Endothelial cell of umbilical vein (primary cell): ENCODE results near the gene CIB4. TPM values are rescaled to one million over a fixed set of nuclear protein-coding genes. Genes with fewer than 3 reads are reported as not detected.

ENCODE experiments used
- BruUV-seq: library from RNA; stranded (reverse); fragments of 400-500 nt; replicated peaks from 2 replicates; lab custom pipeline; 2021; lab: Mats Ljungman, UMichigan
- CTCF ChIA-PET: fragments of 300-600, 350-600 bp; sonication (Branson Sonifier 250); formaldehyde crosslinking; loops from one replicate; lab custom pipeline; 2021; ENCODE audit warnings: antibody characterized with exemption, inconsistent platforms; lab: Charles Lee
- POLR2A ChIA-PET: fragments of 300-600, 350-600 bp; sonication (Branson Sonifier 250); formaldehyde crosslinking; loops from one replicate; lab custom pipeline; 2021; ENCODE audit warnings: antibody characterized with exemption, inconsistent platforms; lab: Charles Lee
- DNase-seq: peaks from one replicate; pipeline ENCODE4 v3.0.0-alpha.2; 2011; ENCODE audit warnings: low read depth, low spot score
- FAIRE-seq: peaks from 2 replicates; lab custom pipeline; 2011; peaks lifted over from hg19 to GRCh38; lab: Jason Lieb, UNC
- H2AFZ ChIP-seq: 2 replicates; pipeline ENCODE4 v1.6.0; 2012; ENCODE audit warnings: low read depth, low read length, control low read depth, inconsistent platforms
- H3K27ac ChIP-seq: 2 replicates; pipeline ENCODE4 v1.5.1; 2011; ENCODE audit warnings: low read depth, mild to moderate bottlenecking, control low read depth, low read length, moderate library complexity; ENCODE audit not compliant: insufficient read depth
- H3K27me3 ChIP-seq, 2 experiments: 2 replicates each; pipeline versions ENCODE4 v1.6.0 to v1.6.1; 2011; ENCODE audit warnings: low read length in 2 of 2, mixed read lengths in 1 of 2; ENCODE audit not compliant: control insufficient read depth in 2 of 2, insufficient read depth in 2 of 2
- H3K36me3 ChIP-seq, 2 experiments: 2 replicates in 1 of 2; 3 replicates in 1 of 2; pipeline ENCODE4 v1.5.1; 2011; ENCODE audit warnings: low read length in 2 of 2, mild to moderate bottlenecking in 1 of 2, moderate library complexity in 1 of 2; ENCODE audit not compliant: control insufficient read depth in 2 of 2, insufficient read depth in 2 of 2; ENCODE audit errors: extremely low read depth in 1 of 2
- H3K4me1 ChIP-seq: 3 replicates; pipeline ENCODE4 v1.5.1; 2011; ENCODE audit warnings: mild to moderate bottlenecking, low read length; ENCODE audit not compliant: control insufficient read depth, insufficient read depth; ENCODE audit errors: extremely low read depth
- H3K4me2 ChIP-seq: 2 replicates; pipeline ENCODE4 v1.6.1; 2011; ENCODE audit warnings: low read length, control low read depth, mixed read lengths; ENCODE audit not compliant: insufficient read depth
- H3K4me3 ChIP-seq, 3 experiments: fragments of 200-600 bp in 1 of 3; sonication (generic), shearing (Covaris generic) in 1 of 3; replicated peaks in 1 of 3; 2 replicates each; pipeline ENCODE4 v1.5.1; 2011 to 2016; ENCODE audit warnings: control low read depth in 3 of 3, low read length in 3 of 3, mild to moderate bottlenecking in 2 of 3, inconsistent platforms in 1 of 3, low read depth in 1 of 3, moderate library complexity in 1 of 3; ENCODE audit not compliant: insufficient read depth in 1 of 3
- H3K79me2 ChIP-seq: 2 replicates; pipeline ENCODE4 v1.6.0; 2012; ENCODE audit warnings: low read length, inconsistent platforms; ENCODE audit not compliant: control insufficient read depth, insufficient read depth
- H3K9ac ChIP-seq: replicated peaks from 2 replicates; pipeline ENCODE3; 2011; ENCODE audit warnings: low read length, control low read depth; ENCODE audit not compliant: insufficient read depth; ENCODE audit errors: extremely low read depth
- H3K9me1 ChIP-seq: replicated peaks from 3 replicates; pipeline ENCODE4 v1.6.0; 2011; ENCODE audit warnings: mild to moderate bottlenecking, low read length; ENCODE audit not compliant: control insufficient read depth, insufficient read depth; ENCODE audit errors: extremely low read depth
- H3K9me3 ChIP-seq: replicated peaks from 2 replicates; pipeline ENCODE4 v1.5.1; 2012; ENCODE audit warnings: low read length, inconsistent platforms; ENCODE audit not compliant: control insufficient read depth, insufficient read depth
- H4K20me1 ChIP-seq: replicated peaks from 2 replicates; pipeline ENCODE3; 2011; ENCODE audit warnings: mild to moderate bottlenecking, low read length; ENCODE audit not compliant: control insufficient read depth, insufficient read depth; ENCODE audit errors: extremely low read depth
- EZH2 ChIP-seq: IDR thresholded peaks from 2 replicates; pipeline ENCODE4 v1.6.1; 2012; ENCODE audit warnings: borderline replicate concordance, low read depth, mild to moderate bottlenecking, moderate library complexity, low read length, inconsistent platforms; ENCODE audit not compliant: severe bottlenecking
- FOS ChIP-seq: IDR thresholded peaks from 2 replicates; pipeline ENCODE4 v1.6.1; 2011; ENCODE audit warnings: mild to moderate bottlenecking, low read length, moderate library complexity, borderline replicate concordance; ENCODE audit not compliant: insufficient read depth
- GATA2 ChIP-seq: IDR thresholded peaks from 2 replicates; pipeline ENCODE4 v1.7.0; 2011; ENCODE audit warnings: low read depth, mild to moderate bottlenecking, moderate library complexity, mixed read lengths, low read length; ENCODE audit not compliant: insufficient read length, insufficient read depth
- JUN ChIP-seq: IDR thresholded peaks from 2 replicates; pipeline ENCODE4 v1.6.1; 2011; ENCODE audit warnings: borderline replicate concordance, low read depth; ENCODE audit not compliant: insufficient read length, insufficient read depth
- MYC ChIP-seq: IDR thresholded peaks from one replicate; pipeline ENCODE4 v1.6.1; 2011; ENCODE audit warnings: mild to moderate bottlenecking, low read depth, low read length
- POLR2A ChIP-seq: IDR thresholded peaks from 2 replicates; pipeline ENCODE4 v1.6.1; 2012; ENCODE audit warnings: low read depth, mild to moderate bottlenecking, control low read depth, low read length
- dilution Hi-C: fragments of 300-500 bp; cut with MboI; formaldehyde crosslinking; loops from one replicate; pipeline ENCODE4 v1.15.0; 2019; ENCODE audit warnings: low sequenced_read_pairs; ENCODE audit not compliant: extremely low pct_ligation_motif_present
- intact Hi-C: fragments of 100-400 bp; cut with micrococcal nuclease; formaldehyde crosslinking; loops from one replicate; pipeline ENCODE4 v1.10.0; 2022
- polyA plus RNA-seq, 4 experiments: library from polyadenylated mRNA; depleted of rRNA in 3 of 4; stranded (reverse) in 3 of 4; unstranded in 1 of 4; fragments of >200 nt; gene quantifications; 2 replicates each; pipeline versions ENCODE4 v1.2.1 to v1.2.3, GENCODE V29; 2011 to 2012; ENCODE audit warnings: missing spikeins in 1 of 4
- total RNA-seq: library from RNA; stranded (reverse); gene quantifications from 2 replicates; pipeline ENCODE4 v1.2.3, GENCODE V29; 2021

CIB4 gene
- total and polyA plus RNA-seq, 2 donors (not counting 3 experiments of a cell fraction or from before 2014, with no cell fraction given) = not detected

DNA sequence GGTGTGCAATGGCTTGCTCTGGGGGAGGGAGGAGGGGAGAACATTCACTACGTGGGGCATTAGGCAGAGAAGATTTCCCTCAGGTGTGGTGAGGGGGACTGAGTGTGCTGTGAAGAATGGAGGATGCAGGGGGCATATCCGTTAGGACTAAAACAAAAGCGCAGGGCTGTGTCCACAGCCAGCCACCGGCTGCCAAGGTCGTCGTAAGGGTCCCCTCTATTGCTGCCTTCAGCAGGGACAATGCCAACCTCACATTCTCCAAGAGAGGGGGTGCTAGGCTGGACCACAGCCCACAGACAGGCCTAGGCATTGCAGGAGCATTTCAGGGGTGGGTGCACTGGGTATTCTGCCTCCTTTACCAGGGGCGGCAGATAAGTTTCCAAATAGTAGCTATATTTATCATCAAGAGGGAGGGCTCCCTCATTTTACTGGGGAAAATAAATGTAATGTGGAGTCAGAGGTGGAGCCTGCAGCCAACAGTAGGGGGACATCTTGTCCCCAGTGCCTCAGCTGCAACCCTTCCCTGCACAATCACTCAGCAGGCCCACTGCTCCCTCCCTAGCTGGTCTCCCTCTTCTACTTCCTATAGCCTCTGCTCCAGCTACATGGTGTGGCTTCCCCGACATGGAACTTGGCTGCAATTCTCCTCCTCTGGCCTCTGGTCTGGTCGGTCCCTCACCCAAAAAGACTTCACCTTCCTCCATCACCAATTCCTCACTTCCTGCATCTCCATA, 88.4 kb downstream of the CIB4 start:
- H3K27ac ChIP-seq = no peak overlapping the region
- intact Hi-C loops = no loop called here
- H3K27me3 ChIP-seq = peaks cover 0 to 8% of the 10 kb centered on the region in 2 experiments
- TF ChIP-seq GATA2 (no peak), EZH2 (no peak), POLR2A (no peak), FOS (no peak), MYC (no peak), JUN (no peak)
- no peak overlapping the region for H2AFZ ChIP-seq
- BruUV-seq = no TSS peak
- no peak overlapping the region for H3K4me2 ChIP-seq
- no peak overlapping the region for H3K4me3 ChIP-seq
- H3K4me1 ChIP-seq = no peaks in the 10 kb centered on the region
- FAIRE-seq = no peak
- DNase-seq = no peak
- H3K36me3 ChIP-seq = no peaks in the 10 kb centered on the region
- dilution Hi-C loops = no loop called here
- no peaks in the 10 kb centered on the region for H3K9me1 ChIP-seq
- ChIA-PET POLR2A (interaction anchor here (0.6 kb wide), 1 partner anchor 51 kb away, joined by 3 read pairs; no protein-coding TSS in a partner anchor), CTCF (interaction anchor here (0.8 to 1.7 kb wide), 6 partner anchors 9 to 49 kb away, joined by 3 to 5 read pairs (median 3); no protein-coding TSS in a partner anchor)
- H3K9me3 ChIP-seq = no peaks in the 10 kb centered on the region
- no peaks in the 10 kb centered on the region for H4K20me1 ChIP-seq
- no peak overlapping the region for H3K9ac ChIP-seq
- H3K79me2 ChIP-seq = no peaks in the 10 kb centered on the region
